Amygdala (tissue), 56 donors: Measurements from ENCODE around the gene SERINC5.
A peak's percentile ranks its signal among the peaks of the same experiment; 100 is the strongest.
"Not testable (repeated sequence)": the region's sequence is repeated elsewhere in the genome, so short reads cannot be mapped to it uniquely, and the experiment has no call there.

ENCODE experiments used
- DNase-seq, 56 donors: peaks; one replicate each; lab custom pipeline; 2025; lab: John Stamatoyannopoulos, UW

The SERINC5 gene

DNA sequence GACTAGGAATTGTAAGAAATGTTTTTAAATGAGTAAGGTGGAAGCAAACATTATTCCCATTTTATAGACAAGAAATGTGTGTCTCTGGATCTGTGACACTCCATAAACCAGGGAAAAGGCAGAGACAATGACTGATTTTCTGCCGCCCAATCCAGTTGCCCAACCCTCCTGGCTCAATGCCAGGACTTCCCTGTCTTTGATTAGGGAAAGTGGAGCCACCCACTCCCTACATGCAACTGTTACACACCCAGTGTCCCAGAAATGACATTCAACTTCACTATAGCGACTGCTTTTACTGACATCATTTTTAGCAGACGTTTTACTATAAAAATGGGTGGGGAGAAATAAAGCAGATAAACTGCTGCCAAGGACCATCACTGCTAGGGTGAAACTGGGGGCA, 141.0 kb downstream of the SERINC5 start:
- peak in 1 of 56 donors; percentile 7 for DNase-seq

DNA sequence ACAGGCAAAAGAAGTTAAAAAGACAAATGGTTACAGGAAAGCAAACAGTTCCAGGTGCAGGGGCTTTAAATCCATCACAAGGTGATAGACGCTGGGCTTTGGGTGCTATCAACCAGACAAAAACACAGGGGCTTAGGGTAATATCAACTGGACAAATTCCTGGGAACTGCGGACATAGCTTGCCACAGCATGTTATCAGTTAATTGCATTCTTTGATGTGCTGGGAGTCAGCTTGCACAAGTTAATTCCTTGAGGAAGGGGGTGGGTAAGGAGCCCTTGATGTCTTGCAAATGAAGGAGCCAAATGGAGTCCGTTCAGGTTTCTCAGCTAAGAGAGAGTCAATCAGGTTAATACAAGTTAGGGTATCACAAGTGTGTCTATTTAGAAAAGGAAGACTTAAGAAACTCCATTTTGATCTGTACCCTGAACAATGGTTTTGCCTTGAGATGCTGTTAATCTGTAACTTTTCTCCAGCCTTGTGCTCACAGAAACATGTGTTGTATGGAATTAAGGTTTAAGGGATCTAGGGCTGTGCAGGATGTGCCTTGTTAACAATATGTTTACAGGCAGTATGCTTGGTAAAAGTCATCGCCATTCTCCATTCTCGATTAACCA, 144.4 kb downstream of the SERINC5 start:
- not testable (repeated sequence) for DNase-seq

DNA sequence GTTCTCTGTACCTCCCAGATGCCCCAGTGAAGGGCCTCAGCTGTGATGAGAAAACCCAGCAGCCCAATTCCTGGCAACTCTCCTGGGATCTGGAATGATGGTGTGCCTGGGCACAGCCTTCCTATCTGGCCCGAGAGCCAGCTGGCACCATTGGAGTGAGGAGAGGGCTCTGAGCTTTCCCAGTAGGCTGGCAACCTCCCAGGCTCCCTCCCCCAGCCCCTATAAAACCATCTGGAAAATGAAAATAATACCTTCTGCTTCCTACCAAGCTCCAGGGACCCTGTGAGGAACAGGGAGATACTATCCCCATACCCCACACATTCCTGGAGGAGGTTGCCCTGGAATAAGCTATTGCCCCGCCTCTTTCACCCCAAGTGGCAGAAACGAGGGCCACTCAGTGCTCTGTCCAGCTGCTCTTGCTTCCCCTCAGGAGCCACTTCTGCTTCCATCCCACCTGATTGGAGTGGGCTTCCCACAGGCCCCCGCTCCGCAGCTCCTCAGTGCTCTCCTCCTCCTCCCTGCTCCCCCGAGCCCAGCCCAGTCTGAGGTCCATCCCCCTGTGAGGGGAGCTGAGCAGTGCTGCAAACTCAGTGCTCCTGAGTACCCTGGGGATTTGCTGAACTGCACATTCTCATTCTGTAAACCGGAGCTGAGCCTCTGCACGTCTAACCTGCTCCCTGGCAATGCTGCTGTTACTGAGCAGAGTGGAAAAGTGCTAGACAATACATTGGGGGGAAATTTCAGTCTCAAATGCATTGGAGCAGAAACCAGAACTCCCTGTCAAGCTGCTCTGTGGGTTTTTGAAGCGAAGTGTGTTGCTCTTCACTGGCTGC, 146.0 kb downstream of the SERINC5 start:
- DNase-seq, result peak in 38 of 56 donors; percentile 6 to 70 (median 21)

DNA sequence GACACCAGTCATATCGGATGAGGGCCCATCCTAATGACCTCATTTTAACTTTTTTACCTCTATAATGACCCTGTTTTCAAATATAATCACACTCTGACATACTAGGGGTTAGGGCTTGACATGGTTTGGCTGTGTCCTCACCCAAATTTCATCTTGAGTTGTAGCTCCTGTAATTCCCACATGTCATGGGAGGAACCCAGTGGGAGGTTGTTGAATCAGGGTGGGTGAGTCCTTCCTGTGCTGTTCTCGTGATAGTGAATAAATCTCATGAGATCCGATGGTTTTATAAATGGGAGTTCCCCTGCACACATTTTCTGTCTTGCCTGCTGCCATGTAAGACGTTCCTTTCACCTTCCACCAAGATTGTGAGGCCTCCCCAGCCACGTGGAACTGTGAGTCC, 148.9 kb downstream of the SERINC5 start:
- DNase-seq, result no peak

DNA sequence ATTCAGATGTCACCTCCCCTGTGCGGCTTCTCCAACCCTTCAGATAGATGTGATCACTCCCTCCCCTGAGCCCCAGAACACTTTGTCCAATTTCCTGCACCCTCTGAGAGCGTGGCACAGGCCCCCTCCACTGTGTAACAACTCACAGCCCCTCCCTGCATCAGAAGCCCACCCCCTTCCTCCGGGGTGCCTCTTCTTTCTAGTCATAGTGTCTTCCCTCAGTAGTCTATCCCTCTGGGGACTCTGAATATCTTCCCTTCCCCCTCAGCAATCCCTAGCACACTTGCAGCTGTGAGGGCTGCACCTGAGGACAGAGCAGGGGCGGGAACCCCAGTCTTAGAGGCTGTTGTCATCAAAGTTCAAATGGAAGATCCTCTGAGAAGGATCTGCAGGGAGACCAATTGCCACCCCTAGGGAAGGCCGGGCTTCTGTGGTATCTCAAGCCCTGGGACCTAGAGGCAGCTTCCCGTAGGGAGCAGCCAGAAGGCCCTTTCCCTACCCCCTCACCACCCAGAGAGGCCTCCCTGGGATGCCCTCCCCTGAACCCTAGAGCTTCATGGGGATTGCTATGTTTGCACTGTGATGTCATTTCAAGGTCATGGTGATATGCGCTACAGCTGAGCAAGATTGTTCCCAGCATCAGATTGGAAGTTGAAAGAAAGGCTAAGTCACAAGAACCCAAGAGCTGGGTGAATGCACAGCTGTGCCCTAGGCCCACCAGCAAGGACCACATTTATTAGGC, 150.0 kb downstream of the SERINC5 start:
- DNase-seq, result no peak

DNA sequence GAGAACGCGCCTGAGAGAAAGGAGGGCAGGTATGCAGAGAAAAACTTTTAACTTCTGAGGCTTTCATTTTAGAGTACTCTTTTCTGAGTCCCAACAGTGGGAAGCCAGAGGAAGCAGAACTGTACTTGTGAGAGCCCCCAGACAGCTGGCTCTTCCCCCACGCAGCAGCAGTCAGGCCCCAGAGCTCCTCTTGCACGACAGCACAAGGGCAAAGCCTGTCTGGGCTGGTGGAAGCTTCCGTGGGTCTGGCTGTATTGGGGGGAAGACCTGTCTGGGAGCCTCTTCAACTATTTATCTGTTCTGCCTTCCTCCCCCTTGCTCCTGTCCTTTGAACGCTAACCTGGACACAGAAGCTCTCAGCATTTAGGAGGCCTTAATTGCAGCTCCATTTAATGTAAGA, 152.5 kb downstream of the SERINC5 start:
- no peak for DNase-seq

DNA sequence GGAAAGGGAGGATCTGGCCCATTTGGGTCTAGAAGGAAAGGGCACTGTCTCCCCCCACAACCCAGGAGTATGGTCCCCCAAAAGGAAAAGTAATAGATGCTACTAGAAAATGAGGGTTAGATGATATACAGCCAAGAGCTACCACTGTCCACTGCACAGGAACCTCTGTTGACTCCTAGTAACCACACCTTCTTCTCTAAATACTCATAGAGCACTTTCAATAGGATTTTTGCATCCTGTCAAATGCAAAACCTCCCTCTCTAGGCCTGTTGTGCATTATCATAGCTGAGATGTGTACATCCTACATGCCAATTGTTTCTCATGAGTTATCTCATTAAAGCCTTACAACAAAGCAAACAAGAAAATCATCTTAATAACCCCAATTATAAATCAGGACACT, 153.9 kb downstream of the SERINC5 start:
- DNase-seq, result no peak

DNA sequence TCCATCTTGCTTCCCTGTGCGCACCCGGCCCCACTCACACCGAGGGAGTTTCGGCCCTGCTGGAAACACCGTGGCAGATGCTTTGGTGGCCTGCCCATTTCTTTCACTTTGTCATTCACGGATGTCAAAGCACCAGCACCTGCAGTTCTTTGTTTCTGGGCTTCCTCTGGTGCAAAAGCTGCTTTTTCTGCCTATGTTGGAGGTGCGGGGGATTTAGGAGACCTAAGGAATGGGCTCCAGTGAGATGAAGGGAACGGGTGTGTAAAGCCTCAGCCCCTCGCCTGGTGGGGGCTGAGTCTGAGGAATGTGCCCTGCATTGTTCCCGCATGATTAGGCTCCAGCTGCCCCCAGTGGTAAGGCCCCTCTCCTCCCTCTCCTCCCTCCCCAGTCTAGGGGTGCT, 158.4 kb downstream of the SERINC5 start:
- no peak for DNase-seq

DNA sequence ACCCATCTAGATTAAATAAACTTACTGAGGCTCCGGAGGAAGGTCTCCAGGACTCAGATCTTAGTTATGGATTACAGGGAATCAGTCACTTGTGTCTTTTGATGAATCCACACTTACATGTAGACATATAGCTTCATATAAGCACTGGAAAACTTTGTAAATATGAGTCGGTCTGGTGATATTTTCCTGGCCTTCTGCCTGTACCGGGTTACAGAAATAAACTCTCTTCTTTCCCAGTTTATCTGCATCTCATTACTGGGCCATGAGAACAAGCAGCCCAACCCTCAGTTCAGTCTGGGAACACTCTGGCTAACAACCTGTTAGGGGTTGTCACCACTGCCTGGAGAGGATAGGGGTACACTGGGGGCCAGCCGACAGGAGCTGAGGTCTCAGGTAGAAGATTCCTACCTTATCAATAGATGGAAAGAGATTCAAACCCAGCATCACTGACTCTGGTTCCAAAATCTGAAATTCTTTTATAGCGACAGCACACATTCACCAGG, 161.6 kb downstream of the SERINC5 start:
- DNase-seq, result no peak

DNA sequence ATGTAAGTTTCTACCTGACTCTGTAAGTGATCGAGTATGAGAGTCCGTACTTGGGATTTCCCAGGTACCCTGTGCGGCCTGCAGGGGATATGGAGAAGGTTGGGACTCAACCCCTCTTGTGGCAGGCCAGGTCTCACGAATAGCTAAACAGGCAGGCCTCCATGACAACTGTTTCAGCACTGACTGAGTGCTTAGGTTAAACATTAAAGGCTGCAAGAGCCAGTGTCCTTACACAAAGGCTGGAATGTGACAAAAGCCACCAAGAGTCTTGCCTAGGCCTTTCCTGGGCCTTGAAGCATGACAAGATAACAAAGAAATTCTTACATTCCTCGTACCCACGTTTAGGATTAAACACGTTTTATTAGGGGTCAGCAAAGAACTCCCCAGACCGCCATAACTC, 162.1 kb downstream of the SERINC5 start:
- DNase-seq, result no peak

DNA sequence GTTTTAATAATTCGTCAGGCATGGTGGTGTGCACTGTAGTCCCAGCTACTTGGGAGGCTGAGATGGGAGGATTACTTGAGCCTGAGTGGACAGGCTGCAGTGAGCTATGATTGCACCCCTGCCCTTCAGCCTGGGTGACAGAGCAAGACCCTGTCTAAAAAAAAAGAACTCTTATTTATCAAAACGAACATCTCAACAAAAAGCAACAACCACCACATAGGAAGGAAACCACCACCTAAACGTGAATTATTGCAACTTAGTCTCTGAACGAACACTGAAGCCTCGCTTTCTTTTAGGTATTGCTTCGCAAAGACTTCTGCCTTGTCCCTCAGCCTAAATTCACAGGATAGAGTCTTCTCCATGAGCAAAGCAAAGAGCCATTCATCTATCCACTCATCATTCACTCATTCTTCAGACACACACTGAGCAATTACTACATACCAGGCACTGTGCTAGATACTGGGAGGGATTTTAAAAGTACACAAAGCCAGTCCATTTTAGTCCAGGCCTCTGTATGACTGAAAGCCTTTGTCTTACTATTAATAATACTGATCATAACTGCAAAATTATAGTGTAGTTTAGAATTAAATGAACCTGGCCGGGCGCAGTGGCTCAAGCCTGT, 163.3 kb downstream of the SERINC5 start:
- DNase-seq, result no peak

DNA sequence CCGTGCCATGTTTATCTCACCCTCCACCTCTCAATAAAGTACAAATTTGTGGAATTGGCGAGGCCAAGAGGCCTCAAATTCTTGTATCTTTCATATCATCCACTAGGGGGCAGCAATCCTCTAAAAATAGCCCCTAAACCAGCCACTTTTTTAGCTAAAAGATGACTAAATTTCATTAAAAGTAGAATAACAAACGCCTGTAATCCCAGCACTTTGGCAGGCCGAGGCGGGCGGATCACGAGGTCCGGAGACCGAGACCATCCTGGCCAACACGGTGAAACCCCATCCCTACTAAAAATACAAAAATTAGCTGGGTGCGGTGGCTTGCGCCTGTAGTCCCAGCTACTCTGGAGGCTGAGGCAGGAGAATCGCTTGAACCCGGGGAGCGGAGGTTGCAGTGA, 164.1 kb downstream of the SERINC5 start:
- DNase-seq, result peak in 13 of 56 donors; percentile 5 to 45 (median 18)

DNA sequence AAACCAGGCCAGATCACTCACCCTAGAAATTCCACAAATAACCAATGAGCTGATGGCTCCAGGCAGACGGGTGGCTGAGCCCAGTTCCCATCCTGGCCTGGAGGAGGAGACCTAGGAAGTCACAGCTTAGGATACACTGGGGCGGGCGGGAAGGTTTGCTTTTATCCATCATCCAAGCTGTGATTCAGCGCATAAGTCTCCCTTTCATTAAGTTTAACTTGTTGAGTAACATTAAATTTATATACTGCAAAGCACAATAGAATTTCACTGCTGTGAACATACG, 165.0 kb downstream of the SERINC5 start:
- DNase-seq, result no peak

DNA sequence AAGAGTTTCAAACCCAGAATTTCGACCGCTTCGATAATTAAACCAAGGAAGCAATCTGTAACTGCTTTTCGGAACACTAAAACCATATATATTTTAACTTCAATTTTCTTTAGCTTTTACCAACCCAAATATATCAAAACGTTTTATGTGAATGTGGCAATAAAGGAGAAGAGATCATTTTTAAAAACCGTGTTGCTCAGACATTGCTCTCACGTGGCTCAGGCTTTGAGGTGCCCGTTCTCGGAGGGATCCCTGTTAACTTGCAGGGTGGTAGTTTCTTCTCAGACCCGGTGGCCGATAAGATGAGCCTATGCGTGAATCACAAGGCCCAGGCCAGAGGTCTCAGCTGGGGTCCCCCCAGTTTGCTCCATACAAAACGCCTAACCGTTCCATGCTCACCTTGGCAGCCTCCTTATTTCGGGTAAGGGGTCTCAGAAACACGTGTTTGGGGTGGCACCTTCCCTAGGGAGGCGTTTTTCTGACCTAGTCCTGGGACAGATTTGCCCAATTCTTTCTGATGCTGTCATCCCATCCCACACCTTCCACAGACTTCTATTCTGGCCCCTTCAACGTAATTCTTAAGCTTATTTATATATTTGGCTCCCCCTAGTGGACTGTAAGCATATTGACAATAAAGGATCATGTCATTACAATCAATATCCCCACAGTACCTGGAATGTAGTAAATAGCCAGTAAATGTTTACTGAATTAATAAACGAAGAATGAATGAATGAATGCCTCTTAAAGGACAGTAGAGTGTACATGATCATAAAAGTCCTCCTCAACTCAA, 172.6 kb downstream of the SERINC5 start:
- DNase-seq, result peak in 24 of 56 donors; percentile 5 to 53 (median 27)

DNA sequence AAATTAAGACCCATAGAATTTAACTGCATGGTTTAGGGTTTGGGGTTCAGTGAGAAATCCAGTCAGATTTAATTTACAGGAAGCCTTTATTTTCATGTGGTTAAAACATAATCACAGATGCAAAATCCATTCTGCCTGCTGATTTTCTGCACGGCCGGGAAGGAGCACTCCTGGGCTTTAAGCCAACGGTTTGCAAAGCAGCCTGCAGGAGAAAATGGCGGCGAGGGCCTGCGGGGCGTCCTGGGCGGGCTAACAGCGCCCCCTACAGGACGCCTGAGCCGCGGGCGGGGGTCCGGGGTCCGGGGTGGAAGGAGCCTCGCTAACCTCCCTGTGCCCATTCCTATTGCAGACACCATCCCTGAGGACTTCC, 173.1 kb downstream of the SERINC5 start:
- DNase-seq, result peak in 54 of 56 donors; percentile 4 to 79 (median 55)

DNA sequence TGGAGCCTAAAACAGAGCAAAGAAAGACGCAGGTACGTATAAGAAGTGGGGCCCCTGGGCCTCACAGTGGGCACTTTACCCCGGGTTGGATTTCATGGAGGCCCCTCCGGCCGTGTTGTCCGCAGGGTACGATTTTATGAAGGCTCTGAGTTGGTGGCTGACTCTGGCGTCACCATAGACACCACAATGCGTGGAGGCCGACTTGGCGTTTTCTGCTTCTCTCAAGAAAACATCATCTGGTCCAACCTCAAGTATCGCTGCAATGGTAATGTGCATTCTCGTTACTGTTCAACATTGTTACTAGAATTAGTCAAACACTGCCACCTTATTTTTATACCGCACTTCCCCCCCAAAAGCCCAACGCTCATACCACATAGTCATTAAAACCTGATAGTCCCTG, 173.6 kb downstream of the SERINC5 start:
- peak in 2 of 56 donors; percentile 12 to 36 for DNase-seq

DNA sequence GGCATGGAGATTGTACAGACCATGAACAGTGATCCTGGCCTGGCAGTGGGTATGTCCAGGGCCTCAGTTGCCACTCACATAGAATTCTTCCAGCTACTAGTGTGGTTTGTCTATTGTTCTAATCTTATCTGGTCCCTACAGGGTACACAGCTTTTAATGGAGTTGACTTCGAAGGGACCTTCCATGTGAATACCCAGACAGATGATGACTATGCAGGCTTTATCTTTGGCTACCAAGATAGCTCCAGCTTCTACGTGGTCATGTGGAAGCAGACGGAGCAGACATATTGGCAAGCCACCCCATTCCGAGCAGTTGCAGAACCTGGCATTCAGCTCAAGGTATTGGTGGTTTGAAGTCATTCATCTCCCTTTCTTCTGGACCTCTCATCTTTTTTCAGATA, 176.9 kb downstream of the SERINC5 start:
- no peak for DNase-seq

DNA sequence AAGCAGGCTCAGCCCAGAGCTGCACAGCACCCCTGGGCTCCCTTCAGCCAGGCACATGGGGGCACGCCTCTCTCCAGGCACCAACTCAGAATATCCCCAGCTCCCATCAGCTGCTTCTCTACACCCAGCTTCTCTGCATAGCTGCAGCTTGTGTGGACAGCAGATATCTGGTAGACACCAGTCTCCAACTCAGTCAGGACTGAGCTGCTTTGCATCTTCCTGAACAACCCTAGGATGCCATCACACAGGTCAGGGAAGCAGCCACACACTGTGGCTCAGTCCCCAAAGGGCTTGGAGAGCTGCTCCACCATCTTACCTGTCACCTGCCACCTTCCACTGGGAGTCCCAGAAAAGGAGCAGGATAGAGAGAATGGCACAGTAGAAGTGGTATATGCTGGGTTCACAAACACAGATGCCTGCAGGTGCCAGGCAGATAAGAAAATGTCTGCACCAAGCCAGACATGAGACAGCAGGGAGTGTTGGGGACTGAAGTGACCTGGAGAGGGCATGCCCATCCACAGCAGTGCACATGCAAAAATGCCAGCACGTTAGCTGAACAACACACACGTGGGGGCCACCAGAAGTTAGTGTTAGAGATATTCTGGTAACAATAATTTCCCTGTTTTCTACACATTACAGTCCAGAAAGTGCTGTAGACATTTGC, 178.7 kb downstream of the SERINC5 start:
- no peak for DNase-seq

DNA sequence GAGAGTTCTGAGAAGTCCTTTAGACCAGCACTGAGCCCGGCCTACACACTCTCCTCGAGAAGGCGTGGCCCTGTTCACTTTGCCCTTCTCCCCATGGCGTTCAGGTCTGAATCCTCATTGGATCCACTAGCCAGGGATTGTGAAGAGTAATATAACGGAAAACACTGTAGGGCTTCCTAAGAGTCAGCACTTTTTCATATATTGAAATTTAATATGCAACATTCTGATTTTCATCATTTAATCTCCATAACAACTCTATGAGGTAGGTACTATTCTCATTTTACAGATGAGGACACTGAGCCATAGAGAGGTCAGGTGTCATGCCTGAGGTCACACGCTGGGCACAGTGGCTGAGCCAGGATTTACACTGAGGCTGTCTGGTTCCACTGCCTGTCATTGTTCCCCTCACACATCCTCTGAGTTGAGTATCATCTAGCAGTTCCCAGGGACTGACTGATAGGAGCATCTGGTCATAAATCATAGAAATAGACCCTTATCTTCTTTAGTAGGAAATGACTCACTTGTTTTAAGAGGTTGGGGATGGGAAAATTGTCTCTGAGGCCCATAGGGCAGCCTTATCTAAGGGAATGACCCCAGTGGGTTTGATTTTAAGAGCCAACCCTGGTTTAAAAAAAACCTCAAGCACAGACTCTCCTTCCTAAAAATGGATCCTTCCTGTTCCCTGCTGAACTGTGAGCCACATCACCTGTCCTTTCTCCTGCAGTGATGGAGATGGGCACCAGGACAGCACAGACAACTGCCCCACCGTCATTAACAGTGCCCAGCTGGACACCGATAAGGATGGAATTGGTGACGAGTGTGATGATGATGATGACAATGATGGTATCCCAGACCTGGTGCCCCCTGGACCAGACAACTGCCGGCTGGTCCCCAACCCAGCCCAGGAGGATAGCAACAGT, 179.5 kb downstream of the SERINC5 start:
- no peak for DNase-seq
